Measurements from ENCODE around the gene RPTOR. TPM values are rescaled to one million over a fixed set of nuclear protein-coding genes. Genes with fewer than 3 reads are reported as not detected.
A peak's percentile ranks its signal among the peaks of the same experiment; 100 is the strongest.

The RPTOR gene
- total and polyA plus RNA-seq, 3 experiments from 2014 or later, result 7.9 to 69.4 (median 63.9) TPM

DNA sequence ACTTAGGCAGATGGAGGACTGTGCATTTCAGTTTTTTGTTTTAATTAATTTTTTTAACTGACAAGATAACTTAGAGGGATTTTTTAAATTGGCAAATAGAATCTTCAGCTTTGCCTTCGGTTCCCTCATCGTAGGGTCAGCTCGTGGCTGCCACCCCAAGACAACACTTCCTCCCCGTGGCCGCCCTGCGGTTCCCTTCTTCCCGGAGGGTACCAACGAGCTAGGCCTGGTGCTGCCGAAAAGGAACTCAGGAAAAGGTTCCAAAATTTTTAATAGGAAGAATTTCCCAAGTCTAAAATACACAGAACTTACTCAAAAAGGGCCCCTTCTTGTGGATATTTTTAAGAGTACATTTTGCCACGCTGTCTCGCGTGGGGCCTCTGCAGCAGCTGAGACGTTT, 236.6 kb downstream of the RPTOR start:
- H3K36me3 Mint-ChIP-seq, result peaks cover 6 to 27% (median 17%) of the 10 kb centered on the region in 3 donors
- Histone ChIP-seq H3K27me3 (ENCODE audit: insufficient read depth, low read length, poor library complexity, severe bottlenecking) (no peaks in the 10 kb centered on the region), H3K36me3 (ENCODE audit: insufficient read depth, low read length) (no peaks in the 10 kb centered on the region), H3K27ac (ENCODE audit: low read depth, low read length) (no peak overlapping the region), H3K4me1 (ENCODE audit: insufficient read depth, low read length) (peaks cover 63% of the 10 kb centered on the region), H3K4me3 (ENCODE audit: low read length) (peak overlapping the region; percentile 52), H3K9me3 (ENCODE audit: low read length) (no peaks in the 10 kb centered on the region)
- ChIA-PET CTCF (interaction anchor here (0.9 to 2.2 kb wide), 6 partner anchors 9 to 189 kb away, joined by 3 to 11 read pairs (median 3); no protein-coding TSS in a partner anchor), POLR2A (interaction anchor here (1.3 to 3.3 kb wide), 3 partner anchors 9 to 60 kb away, joined by 4 to 15 read pairs (median 4); no protein-coding TSS in a partner anchor)
- H3K27me3 Mint-ChIP-seq, result peaks cover 0 to 2% of the 10 kb centered on the region in 2 donors
- no peaks in the 10 kb centered on the region for H3K9me3 Mint-ChIP-seq
- peak overlapping the region; percentile 66 to 96 (median 86) for H3K27ac Mint-ChIP-seq
- H3K4me1 Mint-ChIP-seq, result peaks cover 46 to 72% (median 64%) of the 10 kb centered on the region in 3 donors
- peak overlapping the region; percentile 66 to 83 (median 75) for H3K4me3 Mint-ChIP-seq
- DNase-seq, result peak in 1 of 5 donors; percentile 46

DNA sequence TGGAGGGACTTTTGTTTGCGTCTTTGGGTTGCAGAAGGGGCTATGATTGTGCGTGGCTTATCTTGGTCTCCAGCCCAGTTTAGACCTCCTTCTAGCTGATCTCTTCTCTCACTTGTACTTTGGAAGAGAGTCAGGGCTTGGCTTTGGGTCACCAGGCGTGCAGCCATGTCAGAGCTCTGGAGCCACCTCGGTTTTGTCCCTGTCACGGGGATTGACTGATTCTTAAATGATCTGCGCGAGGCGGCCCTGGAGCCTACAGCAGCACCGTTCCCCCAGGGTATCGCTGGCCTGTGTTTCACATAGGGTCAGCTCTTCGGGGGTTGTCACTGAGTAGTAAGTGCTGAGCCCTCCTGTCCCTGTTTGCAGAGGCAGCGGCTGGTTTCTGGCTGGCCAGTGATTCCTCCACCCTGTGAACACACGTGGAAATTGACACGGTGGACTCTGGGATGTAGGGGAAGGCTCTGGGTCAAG, 237.2 kb downstream of the RPTOR start:
- Histone ChIP-seq H3K4me1 (ENCODE audit: insufficient read depth, low read length) (peaks cover 69% of the 10 kb centered on the region), H3K4me3 (ENCODE audit: low read length) (peak overlapping the region; percentile 11), H3K27ac (ENCODE audit: low read depth, low read length) (no peak overlapping the region), H3K9me3 (ENCODE audit: low read length) (no peaks in the 10 kb centered on the region), H3K36me3 (ENCODE audit: insufficient read depth, low read length) (no peaks in the 10 kb centered on the region), H3K27me3 (ENCODE audit: insufficient read depth, low read length, poor library complexity, severe bottlenecking) (no peaks in the 10 kb centered on the region)
- Mint-ChIP-seq H3K9me3 (no peaks in the 10 kb centered on the region), H3K27me3 (peaks cover 0 to 2% of the 10 kb centered on the region in 2 donors), H3K4me3 (peak overlapping the region in 6 of 7 donors; percentile 41 to 83 (median 67)), H3K36me3 (peaks cover 6 to 23% (median 13%) of the 10 kb centered on the region in 3 donors), H3K27ac (peak overlapping the region; percentile 51 to 96 (median 86)), H3K4me1 (peaks cover 46 to 75% (median 62%) of the 10 kb centered on the region in 3 donors)
- DNase-seq, result no peak
- POLR2A ChIA-PET, result interaction anchor here (0.7 to 3.3 kb wide), 4 partner anchors 8 to 327 kb away, joined by 4 to 15 read pairs (median 4); no protein-coding TSS in a partner anchor
- CTCF ChIA-PET, result interaction anchor here (1.2 to 2.2 kb wide), 5 partner anchors 8 to 188 kb away, joined by 3 to 11 read pairs (median 4); no protein-coding TSS in a partner anchor

DNA sequence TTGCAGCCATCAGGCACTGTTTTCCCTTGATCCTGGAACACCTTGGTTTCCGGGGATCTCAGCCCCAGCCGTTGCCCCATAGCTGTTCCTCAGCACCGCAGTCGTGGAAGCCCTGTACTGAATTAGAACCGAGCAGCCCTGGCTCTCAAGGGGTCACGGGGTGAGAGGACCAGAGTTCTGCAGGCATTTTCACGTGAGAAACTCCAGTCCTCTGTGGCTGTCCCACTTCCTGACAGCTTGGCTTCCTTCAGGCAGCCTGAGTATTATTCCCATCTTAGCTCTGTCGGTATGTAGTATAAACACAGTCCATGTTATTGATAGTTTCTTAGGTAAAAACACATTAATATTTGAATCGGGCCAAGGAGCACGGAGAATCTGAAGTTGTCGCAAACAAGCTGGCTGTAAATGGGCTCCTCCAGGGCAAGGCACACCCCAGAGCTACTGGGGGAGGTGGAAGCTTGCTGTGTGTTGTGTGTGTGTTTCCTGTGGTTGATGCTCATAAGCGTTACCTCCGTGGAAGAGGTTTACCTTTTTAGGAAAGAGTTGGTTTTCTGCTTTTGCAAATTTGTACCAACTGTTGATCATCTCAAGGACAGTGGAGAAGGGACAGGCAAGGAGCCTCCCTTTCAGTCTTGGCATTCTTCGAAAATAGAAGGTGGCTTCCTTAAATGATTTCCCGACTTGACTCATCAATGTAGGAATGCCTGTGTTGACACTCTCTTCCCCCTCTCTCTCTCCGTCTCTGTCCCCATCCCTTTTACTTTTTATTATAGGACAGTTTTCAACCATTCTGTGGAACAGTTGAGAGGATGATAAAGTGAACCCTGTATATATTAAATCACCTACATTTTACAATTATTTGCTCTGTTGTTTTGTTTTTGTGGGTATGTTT, 238.1 kb downstream of the RPTOR start:
- H3K9me3 Mint-ChIP-seq, result no peaks in the 10 kb centered on the region
- no peaks in the 10 kb centered on the region for H3K36me3 ChIP-seq (ENCODE audit: insufficient read depth, low read length)
- ChIA-PET POLR2A (interaction anchor here (0.5 to 1.4 kb wide), 4 partner anchors 8 to 328 kb away, joined by 3 to 4 read pairs (median 4); no protein-coding TSS in a partner anchor), CTCF (interaction anchor here (0.6 to 1.8 kb wide), 5 partner anchors 8 to 79 kb away, joined by 3 to 4 read pairs (median 3); no protein-coding TSS in a partner anchor)
- peak in 4 of 5 donors; percentile 24 to 68 (median 57) for DNase-seq
- H3K4me3 Mint-ChIP-seq, result peak overlapping the region; percentile 67 to 88 (median 83)
- H3K4me1 ChIP-seq (ENCODE audit: insufficient read depth, low read length), result peaks cover 79% of the 10 kb centered on the region
- peak overlapping the region; percentile 1 for H3K4me3 ChIP-seq (ENCODE audit: low read length)
- H3K27ac ChIP-seq (ENCODE audit: low read depth, low read length), result no peak overlapping the region
- no peaks in the 10 kb centered on the region for H3K27me3 ChIP-seq (ENCODE audit: insufficient read depth, low read length, poor library complexity, severe bottlenecking)
- H3K9me3 ChIP-seq (ENCODE audit: low read length), result no peaks in the 10 kb centered on the region
- H3K4me1 Mint-ChIP-seq, result peaks cover 52 to 82% (median 71%) of the 10 kb centered on the region in 3 donors
- peaks cover 6 to 17% (median 9%) of the 10 kb centered on the region in 3 donors for H3K36me3 Mint-ChIP-seq
- peak overlapping the region; percentile 66 to 97 (median 93) for H3K27ac Mint-ChIP-seq
- peaks cover 0 to 2% of the 10 kb centered on the region in 2 donors for H3K27me3 Mint-ChIP-seq

DNA sequence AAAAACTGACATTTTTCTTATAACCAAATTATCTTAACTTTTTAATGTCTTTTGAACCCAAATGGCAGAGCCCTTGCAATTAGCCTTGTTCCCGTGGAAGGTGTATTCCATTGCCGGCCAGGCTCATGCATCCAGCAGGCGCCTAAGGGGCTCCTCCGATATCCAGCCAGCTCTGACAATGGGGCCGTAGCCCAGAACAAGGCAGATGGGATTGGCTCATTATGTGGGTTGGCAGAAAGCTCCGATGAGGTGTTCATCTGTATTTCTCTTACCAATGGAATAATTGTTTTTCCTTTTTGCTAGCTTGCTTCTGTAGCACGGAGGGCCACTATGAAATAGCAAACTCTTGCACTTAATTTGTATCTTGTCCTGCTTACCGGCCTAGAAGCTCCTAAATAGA, 238.8 kb downstream of the RPTOR start:
- H3K36me3 Mint-ChIP-seq, result peaks cover 2 to 11% (median 11%) of the 10 kb centered on the region in 3 donors
- peak overlapping the region; percentile 67 to 88 (median 83) for H3K4me3 Mint-ChIP-seq
- peak overlapping the region in 7 of 8 donors; percentile 29 to 97 (median 87) for H3K27ac Mint-ChIP-seq
- H3K27me3 Mint-ChIP-seq, result peaks cover 0 to 2% of the 10 kb centered on the region in 2 donors
- Histone ChIP-seq H3K4me3 (ENCODE audit: low read length) (no peak overlapping the region), H3K27me3 (ENCODE audit: insufficient read depth, low read length, poor library complexity, severe bottlenecking) (no peaks in the 10 kb centered on the region), H3K36me3 (ENCODE audit: insufficient read depth, low read length) (no peaks in the 10 kb centered on the region), H3K27ac (ENCODE audit: low read depth, low read length) (no peak overlapping the region), H3K9me3 (ENCODE audit: low read length) (no peaks in the 10 kb centered on the region), H3K4me1 (ENCODE audit: insufficient read depth, low read length) (peaks cover 84% of the 10 kb centered on the region)
- no peak for DNase-seq
- ChIA-PET POLR2A (interaction anchor here (1.4 kb wide), 1 partner anchor 9 kb away, joined by 4 read pairs; no protein-coding TSS in a partner anchor), CTCF (interaction anchor here (1.4 to 1.8 kb wide), 3 partner anchors 9 to 50 kb away, joined by 3 to 4 read pairs (median 4); no protein-coding TSS in a partner anchor)
- peaks cover 58 to 89% (median 78%) of the 10 kb centered on the region in 3 donors for H3K4me1 Mint-ChIP-seq
- H3K9me3 Mint-ChIP-seq, result no peaks in the 10 kb centered on the region

DNA sequence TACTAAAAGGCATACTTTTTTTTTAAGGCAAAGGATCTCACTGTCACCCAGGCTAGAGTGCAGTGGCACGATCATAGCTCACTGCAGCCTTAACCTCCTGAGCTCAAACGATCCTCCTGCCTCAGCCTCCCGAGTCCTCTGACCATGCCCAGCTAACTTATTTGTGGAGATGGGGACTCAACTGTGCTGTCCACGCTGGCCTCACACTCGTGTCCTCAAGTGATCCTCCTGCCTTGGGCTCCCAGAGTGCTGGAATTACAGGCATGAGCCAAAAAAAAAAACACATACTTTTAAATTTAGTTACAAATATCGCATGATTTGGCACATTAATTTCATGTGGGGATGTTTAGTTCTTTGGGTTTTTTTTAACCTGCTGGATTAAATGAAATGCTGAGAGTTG, 239.3 kb downstream of the RPTOR start:
- Mint-ChIP-seq H3K36me3 (peaks cover 2 to 11% (median 8%) of the 10 kb centered on the region in 3 donors), H3K4me1 (peaks cover 63 to 92% (median 83%) of the 10 kb centered on the region in 3 donors), H3K27ac (peak overlapping the region in 3 of 8 donors; percentile 29 to 66 (median 55)), H3K27me3 (peaks cover 0 to 2% of the 10 kb centered on the region in 2 donors), H3K9me3 (no peaks in the 10 kb centered on the region), H3K4me3 (peak overlapping the region in 1 of 7 donors; percentile 27)
- Histone ChIP-seq H3K4me1 (ENCODE audit: insufficient read depth, low read length) (peaks cover 89% of the 10 kb centered on the region), H3K9me3 (ENCODE audit: low read length) (no peaks in the 10 kb centered on the region), H3K4me3 (ENCODE audit: low read length) (no peak overlapping the region), H3K27ac (ENCODE audit: low read depth, low read length) (no peak overlapping the region), H3K27me3 (ENCODE audit: insufficient read depth, low read length, poor library complexity, severe bottlenecking) (no peaks in the 10 kb centered on the region), H3K36me3 (ENCODE audit: insufficient read depth, low read length) (no peaks in the 10 kb centered on the region)
- CTCF ChIA-PET, result interaction anchor here (1.5 kb wide), 1 partner anchor 9 kb away, joined by 4 read pairs; no protein-coding TSS in a partner anchor
- POLR2A ChIA-PET, result interaction anchor here (1.4 kb wide), 1 partner anchor 10 kb away, joined by 4 read pairs; no protein-coding TSS in a partner anchor
- no peak for DNase-seq

DNA sequence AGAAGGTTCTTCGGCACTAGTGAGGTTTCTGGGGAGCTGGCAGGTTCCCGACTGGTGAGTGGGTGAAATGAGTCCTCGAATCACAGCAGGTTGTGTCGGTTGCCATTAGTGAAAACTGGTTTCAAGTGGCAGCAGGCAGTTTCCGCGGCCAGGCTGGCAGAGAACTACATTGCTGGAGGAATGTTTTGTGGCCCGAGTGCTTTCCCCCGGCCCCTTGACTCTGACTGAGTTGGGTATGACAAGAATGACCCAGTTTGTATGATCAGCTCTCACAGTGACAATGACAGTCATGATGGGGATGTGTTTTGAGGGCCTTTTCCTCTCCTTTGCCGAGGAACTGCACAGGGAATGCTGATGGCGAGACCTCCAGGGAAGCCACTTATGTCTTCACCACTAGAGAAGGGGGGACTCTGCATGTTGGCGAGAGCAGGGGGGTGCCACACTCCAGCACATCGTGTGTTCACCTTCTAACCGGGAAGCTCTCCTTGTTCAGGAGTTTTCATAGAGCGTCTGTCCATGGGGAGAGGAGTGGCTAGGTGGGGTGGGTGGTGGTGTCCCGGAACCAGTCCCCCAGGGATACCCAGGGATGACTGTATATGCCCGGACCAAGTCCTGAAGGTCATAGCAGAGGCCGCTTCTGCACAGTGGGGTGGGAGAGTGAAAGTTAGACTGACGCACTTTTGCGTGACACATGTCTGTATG, 241.0 kb downstream of the RPTOR start:
- H3K27ac Mint-ChIP-seq, result peak overlapping the region in 5 of 8 donors; percentile 33 to 87 (median 70)
- H3K9me3 ChIP-seq (ENCODE audit: low read length), result no peaks in the 10 kb centered on the region
- ChIA-PET POLR2A (no interaction called here), CTCF (no interaction called here)
- H3K27me3 ChIP-seq (ENCODE audit: insufficient read depth, low read length, poor library complexity, severe bottlenecking), result no peaks in the 10 kb centered on the region
- no peaks in the 10 kb centered on the region for H3K36me3 ChIP-seq (ENCODE audit: insufficient read depth, low read length)
- peaks cover 94% of the 10 kb centered on the region for H3K4me1 ChIP-seq (ENCODE audit: insufficient read depth, low read length)
- no peak overlapping the region for H3K4me3 ChIP-seq (ENCODE audit: low read length)
- no peaks in the 10 kb centered on the region for H3K9me3 Mint-ChIP-seq
- H3K27me3 Mint-ChIP-seq, result peaks cover 0 to 2% of the 10 kb centered on the region in 2 donors
- H3K27ac ChIP-seq (ENCODE audit: low read depth, low read length), result no peak overlapping the region
- DNase-seq, result no peak
- peaks cover 2 to 11% (median 3%) of the 10 kb centered on the region in 3 donors for H3K36me3 Mint-ChIP-seq
- peak overlapping the region in 1 of 7 donors; percentile 11 for H3K4me3 Mint-ChIP-seq
- peaks cover 73 to 95% (median 91%) of the 10 kb centered on the region in 3 donors for H3K4me1 Mint-ChIP-seq

DNA sequence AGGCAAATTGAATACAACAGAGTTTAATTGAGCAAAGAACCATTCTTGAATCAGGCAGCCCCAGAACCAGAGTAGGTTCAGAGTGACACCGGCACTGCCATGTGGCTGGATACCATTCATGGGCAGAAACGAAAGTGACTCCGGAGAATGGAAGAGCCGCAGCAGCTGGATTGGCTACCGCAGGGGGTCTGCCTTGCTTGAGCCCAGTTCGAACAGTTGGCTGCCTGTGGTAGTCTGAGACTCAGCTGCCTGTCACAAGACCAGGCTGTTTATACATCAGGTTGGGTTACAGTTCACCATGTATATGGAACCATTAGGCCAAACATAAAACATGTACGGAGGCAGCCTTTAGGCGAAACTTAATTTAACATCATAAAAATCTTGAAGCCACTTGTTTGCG, 241.8 kb downstream of the RPTOR start:
- CTCF ChIA-PET, result no interaction called here
- Histone ChIP-seq H3K9me3 (ENCODE audit: low read length) (no peaks in the 10 kb centered on the region), H3K4me1 (ENCODE audit: insufficient read depth, low read length) (peaks cover 94% of the 10 kb centered on the region), H3K27ac (ENCODE audit: low read depth, low read length) (no peak overlapping the region), H3K4me3 (ENCODE audit: low read length) (no peak overlapping the region), H3K36me3 (ENCODE audit: insufficient read depth, low read length) (no peaks in the 10 kb centered on the region), H3K27me3 (ENCODE audit: insufficient read depth, low read length, poor library complexity, severe bottlenecking) (no peaks in the 10 kb centered on the region)
- Mint-ChIP-seq H3K4me1 (peaks cover 73 to 95% (median 91%) of the 10 kb centered on the region in 3 donors), H3K27ac (no peak overlapping the region), H3K9me3 (no peaks in the 10 kb centered on the region), H3K36me3 (peaks cover 2 to 11% (median 3%) of the 10 kb centered on the region in 3 donors), H3K4me3 (no peak overlapping the region), H3K27me3 (peaks cover 0 to 2% of the 10 kb centered on the region in 2 donors)
- POLR2A ChIA-PET, result no interaction called here
- DNase-seq, result no peak

All from CD8-positive, alpha-beta memory T cell (primary cell).